Skeletal muscle cell (primary cell): ENCODE data around the gene PCDHGA5.
A peak's percentile ranks its signal among the peaks of the same experiment; 100 is the strongest.
"Not testable (repeated sequence)": the region's sequence is repeated elsewhere in the genome, so short reads cannot be mapped to it uniquely, and the experiment has no call there.

Experiments used
- DNase-seq: peaks from one replicate; pipeline ENCODE4 v3.0.0-alpha.2; 2010; ENCODE audit warnings: low read depth
- H3K4me3 ChIP-seq: 2 replicates; pipeline ENCODE4 v1.5.1; 2011; ENCODE audit warnings: low read depth, mild to moderate bottlenecking, control low read depth, low read length, moderate library complexity

Gene PCDHGA5

GRCh38 chr5:141346017-141346416 lies 17.9 kb upstream of the PCDHGA5 start:
- not testable (repeated sequence) for H3K4me3 ChIP-seq, DNase-seq

- peak within 1 kb of the TSS; percentile 32 for H3K4me3 ChIP-seq
Measured at GRCh38 chr5:141349917-141350619, 13.9 kb upstream of the PCDHGA5 start, which contains the start of gene PCDHGB1. Gene PCDHGB1, plus strand, starts transcription at chr5:141350099. Its CDS starts 162 bp downstream, at chr5:141350261.

GRCh38 chr5:141351591-141351990 lies 12.4 kb upstream of the PCDHGA5 start:
- DNase-seq, result no peak
- H3K4me3 ChIP-seq, result no peak overlapping the region

More at GRCh38 chr5:141349917-141350619, 13.9 kb upstream of the PCDHGA5 start, which contains the start of gene PCDHGB1:
- DNase-seq, result no peak

- peak within 1 kb of the TSS; percentile 49 for H3K4me3 ChIP-seq
- DNase-seq, result no peak
Measured at GRCh38 chr5:141354900-141355469, 9.0 kb upstream of the PCDHGA5 start, which contains the start of gene PCDHGA4. Gene PCDHGA4, plus strand, starts transcription at chr5:141355021. Its CDS starts 87 bp downstream, at chr5:141355108.

GRCh38 chr5:141355641-141356040 lies 8.3 kb upstream of the PCDHGA5 start:
- no peak for DNase-seq
- H3K4me3 ChIP-seq, result peak overlapping the region; percentile 49

- DNase-seq, result no peak
- no peak overlapping the region for H3K4me3 ChIP-seq
Measured at GRCh38 chr5:141356133-141356532, 7.8 kb upstream of the PCDHGA5 start.

GRCh38 chr5:141356950-141357349 lies 7.0 kb upstream of the PCDHGA5 start:
- DNase-seq, result no peak
- no peak overlapping the region for H3K4me3 ChIP-seq

- DNase-seq, result no peak
- H3K4me3 ChIP-seq, result peak within 1 kb of the TSS; percentile 43
Measured at GRCh38 chr5:141359790-141360426, 4.1 kb upstream of the PCDHGA5 start, which contains the start of gene PCDHGB2. Gene PCDHGB2, plus strand, starts transcription at chr5:141359994. Its CDS starts 142 bp downstream, at chr5:141360136.

GRCh38 chr5:141360685-141361084 lies 3.3 kb upstream of the PCDHGA5 start:
- no peak for DNase-seq
- H3K4me3 ChIP-seq, result no peak overlapping the region

- no peak overlapping the region for H3K4me3 ChIP-seq
- no peak for DNase-seq
Measured at GRCh38 chr5:141362719-141363118, 1.2 kb upstream of the PCDHGA5 start.

- no peak overlapping the region for H3K4me3 ChIP-seq
- DNase-seq, result no peak
Measured at GRCh38 chr5:141366016-141366896, 2.3 kb downstream of the PCDHGA5 start.

GRCh38 chr5:141369994-141370848 lies 6.3 kb downstream of the PCDHGA5 start, which contains the start of gene PCDHGB3:
Gene PCDHGB3, plus strand, starts transcription at chr5:141370242. Its CDS starts 153 bp downstream, at chr5:141370395.
- DNase-seq, result peak; percentile 30

GRCh38 chr5:141371572-141372475 lies 7.9 kb downstream of the PCDHGA5 start:
- no peak for DNase-seq
- H3K4me3 ChIP-seq, result no peak overlapping the region

More at GRCh38 chr5:141369994-141370848, 6.3 kb downstream of the PCDHGA5 start, which contains the start of gene PCDHGB3:
- peak within 1 kb of the TSS; percentile 37 for H3K4me3 ChIP-seq

- H3K4me3 ChIP-seq, result peak within 1 kb of the TSS; percentile 49
- no peak for DNase-seq
Measured at GRCh38 chr5:141373673-141374317, 9.8 kb downstream of the PCDHGA5 start, which contains the start of gene PCDHGA6. Gene PCDHGA6, plus strand, starts transcription at chr5:141373891. Its CDS starts 193 bp downstream, at chr5:141374084.

- DNase-seq, result no peak
- no peak overlapping the region for H3K4me3 ChIP-seq
Measured at GRCh38 chr5:141374627-141375026, 10.7 kb downstream of the PCDHGA5 start.

GRCh38 chr5:141375444-141376155 lies 11.6 kb downstream of the PCDHGA5 start:
- not testable (repeated sequence) for DNase-seq, H3K4me3 ChIP-seq
